ENCODE results near the gene RPL10. TPM values are rescaled to one million over a fixed set of nuclear protein-coding genes. Genes with fewer than 3 reads are reported as not detected.
"Not testable (repeated sequence)": the region's sequence is repeated elsewhere in the genome, so short reads cannot be mapped to it uniquely, and the experiment has no call there.

The RPL10 gene
- total RNA-seq, 1 donor from 2014 or later = 2,020 TPM

DNA sequence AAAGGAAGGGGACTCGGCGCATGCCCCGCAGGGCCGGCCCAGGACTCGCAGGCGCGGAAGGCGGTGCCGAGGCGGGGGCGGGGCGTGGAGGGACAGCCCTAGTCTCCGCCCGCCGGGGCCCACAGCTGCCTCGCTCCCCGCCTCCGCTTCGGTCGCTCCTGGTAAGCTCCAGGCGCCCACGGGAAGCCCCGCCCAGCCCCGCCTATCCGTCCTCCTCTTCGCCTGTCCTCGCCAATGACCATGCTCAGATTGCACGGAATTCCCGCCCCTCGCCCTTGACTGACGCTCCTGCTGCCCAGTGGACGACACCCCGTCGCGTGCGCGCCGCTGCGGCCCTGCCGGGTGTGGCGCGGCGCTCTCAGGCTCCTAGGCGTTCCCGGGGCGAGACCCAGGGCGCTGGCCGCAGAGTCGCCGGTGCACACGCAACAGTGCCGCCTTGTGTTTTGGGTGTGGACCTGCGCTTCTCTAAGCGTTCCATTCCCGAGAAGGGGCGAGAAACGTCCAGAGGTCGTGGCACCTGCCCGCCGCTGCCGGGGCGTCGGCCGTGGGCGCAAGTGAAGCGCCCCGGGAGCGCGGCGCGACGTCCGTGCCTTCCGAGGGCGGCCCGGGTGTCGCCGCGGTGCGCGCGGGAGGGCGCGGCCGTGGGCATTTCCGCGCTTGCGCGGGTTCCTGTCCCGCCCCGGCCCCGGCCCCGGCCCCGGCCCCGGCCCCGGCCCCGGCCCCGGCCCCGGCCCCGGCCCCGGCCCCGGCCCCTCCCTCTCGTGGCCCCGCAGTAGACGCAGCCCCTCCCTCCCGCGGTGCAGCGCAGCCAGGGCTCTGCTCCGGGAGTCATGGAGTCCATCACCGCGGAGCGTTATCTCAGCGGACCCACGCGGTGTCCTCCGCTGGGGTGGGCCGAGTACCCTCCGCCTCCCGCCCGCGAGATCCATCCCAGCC lies 8.1 kb upstream of the RPL10 start:
- DNase-seq; intact Hi-C loops (cut with DNase I): not testable (repeated sequence)
- peak; percentile 88 for ATAC-seq (ENCODE audit: poor library complexity)

DNA sequence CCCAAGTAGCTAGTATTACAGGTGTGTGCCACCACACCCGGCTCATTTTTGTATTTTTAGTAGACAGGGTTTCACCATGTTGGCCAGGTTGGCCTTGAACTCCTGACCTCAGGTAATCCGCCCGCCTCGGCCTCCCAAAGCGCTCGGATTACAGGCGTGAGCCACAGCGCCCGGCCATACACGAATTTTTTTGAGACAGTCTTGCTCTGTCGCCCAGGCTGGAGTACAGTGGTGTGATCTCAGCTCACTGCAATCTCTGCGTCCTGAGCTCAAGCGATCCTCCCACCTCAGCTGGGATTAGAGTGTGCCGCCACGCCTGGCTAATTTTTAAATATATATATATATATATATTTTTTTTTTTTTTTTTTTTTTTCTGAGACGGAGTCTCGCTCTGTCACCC lies 1.8 kb upstream of the RPL10 start:
- ATAC-seq (ENCODE audit: poor library complexity); DNase-seq; intact Hi-C loops (cut with DNase I): not testable (repeated sequence)

DNA sequence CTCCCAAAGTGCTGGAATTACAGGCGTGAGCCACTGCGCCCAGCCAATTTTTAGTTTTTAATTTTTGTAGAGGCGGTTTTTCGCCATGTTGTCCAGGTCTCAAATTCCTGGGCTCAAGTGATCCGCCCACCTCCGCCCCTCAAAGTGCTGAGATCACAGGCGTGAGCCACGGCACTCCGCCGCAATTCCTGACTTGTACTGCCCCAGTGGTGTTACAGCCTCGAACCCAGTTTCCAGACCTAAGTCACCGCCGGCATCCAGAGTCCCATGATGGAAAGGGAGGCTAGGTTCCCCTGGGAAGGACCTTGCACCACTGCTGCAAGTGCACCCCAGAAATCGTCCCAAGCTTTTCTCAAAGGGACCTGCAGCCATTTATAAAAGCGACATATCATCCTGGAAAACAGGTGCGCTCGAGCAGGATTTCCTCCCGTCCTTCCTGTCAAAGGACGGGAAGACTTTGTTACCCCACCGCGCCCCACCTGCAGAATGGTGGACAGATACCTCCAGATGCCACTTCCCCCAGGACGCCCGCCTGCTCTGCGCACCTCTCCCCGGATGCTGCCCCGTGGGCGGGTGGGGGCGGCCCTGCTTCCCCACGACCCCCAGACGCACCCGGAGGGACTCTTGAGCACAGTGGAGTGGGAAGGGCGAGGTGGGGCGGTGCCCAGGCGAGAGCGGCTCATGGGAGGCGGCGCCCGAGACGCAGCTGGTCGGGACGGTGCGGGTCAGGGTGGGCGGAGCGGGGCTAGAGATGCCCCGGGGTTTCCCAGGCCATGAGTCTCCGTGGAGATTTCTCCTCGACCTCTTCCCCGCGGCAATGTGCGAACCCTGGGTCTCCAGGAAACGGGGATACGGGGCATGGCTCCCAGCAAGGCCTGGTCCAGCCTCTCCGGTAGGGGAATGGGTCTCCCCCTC lies 947 bp upstream of the RPL10 start:
- intact Hi-C loops (cut with DNase I) = no loop called here
- ATAC-seq (ENCODE audit: poor library complexity) (peak; percentile 82), DNase-seq (peak; percentile 86)

DNA sequence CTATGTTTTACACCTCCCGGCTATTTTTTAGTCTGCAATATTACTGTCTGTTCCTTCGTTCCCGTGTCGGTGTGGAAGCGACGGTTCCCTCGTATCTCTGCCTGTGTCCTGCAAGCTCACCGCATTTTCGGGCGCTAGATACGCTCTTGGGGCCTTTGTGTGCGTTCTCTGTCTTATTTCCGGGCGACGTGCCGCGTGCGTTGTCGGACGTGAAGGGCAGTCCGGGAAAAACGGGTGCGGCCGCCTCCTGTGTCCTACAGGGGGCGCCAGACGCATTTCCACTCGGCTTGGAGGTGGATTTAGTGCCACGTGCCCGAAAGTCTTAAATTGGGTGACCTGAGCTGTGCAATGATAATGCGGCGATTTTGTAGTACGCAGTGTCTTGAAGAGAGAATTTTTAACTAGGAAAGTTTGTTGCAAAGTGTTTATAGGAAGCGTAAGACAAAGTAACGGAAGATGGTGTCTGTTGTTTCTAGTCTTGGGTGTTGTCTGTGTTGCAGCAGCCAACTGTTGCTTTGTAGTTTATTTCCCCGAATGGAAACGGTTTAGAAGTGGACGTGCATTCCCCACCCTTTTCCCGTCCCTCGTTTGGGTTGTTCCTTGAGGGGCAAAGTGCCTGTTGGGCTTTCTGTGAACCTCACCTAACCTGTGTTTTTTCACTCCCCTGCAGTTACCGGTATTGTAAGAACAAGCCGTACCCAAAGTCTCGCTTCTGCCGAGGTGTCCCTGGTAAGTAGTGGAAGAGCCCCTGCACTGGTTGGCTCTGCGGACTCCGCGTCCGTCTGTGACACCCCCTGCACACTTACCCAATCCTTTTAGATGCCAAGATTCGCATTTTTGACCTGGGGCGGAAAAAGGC lies 720 bp downstream of the RPL10 start:
- DNase-seq = peak; percentile 92
- peak; percentile 71 for ATAC-seq (ENCODE audit: poor library complexity)
- intact Hi-C loops (cut with DNase I) = no loop called here

DNA sequence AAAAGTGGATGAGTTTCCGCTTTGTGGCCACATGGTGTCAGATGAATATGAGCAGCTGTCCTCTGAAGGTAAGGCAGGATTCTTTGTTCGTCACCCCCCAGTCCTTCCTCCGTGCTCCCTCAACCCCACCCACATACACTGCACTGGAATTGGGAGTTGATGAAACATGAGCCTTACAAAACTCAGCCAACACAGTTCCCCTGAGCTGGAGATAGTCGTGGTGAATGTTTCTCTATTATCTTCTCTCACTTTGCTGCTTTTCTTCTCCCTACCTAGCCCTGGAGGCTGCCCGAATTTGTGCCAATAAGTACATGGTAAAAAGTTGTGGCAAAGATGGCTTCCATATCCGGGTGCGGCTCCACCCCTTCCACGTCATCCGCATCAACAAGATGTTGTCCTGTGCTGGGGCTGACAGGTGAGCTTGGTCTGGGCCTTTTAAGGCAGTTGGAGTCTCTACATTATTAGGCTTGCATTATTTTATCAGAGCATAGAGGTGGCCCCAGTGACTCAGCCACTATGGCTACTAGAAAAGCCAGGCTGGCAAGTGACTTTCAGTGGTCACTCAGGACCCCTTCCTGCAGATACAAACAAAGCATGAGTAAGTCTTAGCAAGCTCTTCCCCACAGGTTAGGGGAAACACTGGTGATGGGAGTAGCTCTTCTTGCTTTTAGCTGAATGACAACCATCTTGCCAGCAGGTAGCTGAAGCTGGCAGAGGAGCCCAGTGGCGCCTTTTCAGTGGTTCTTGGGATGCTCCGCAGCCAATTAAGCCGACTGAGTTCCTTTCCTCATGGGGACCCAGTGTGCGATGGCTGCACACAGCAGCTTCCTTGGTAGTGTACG lies 1.6 kb downstream of the RPL10 start:
- intact Hi-C loops (cut with DNase I) = loop anchor here (10.0 kb wide), 1 partner anchor 55 kb away; the partner anchor contains the start of gene PLXNA3
- ATAC-seq (ENCODE audit: poor library complexity) (no peak), DNase-seq (no peak)

DNA sequence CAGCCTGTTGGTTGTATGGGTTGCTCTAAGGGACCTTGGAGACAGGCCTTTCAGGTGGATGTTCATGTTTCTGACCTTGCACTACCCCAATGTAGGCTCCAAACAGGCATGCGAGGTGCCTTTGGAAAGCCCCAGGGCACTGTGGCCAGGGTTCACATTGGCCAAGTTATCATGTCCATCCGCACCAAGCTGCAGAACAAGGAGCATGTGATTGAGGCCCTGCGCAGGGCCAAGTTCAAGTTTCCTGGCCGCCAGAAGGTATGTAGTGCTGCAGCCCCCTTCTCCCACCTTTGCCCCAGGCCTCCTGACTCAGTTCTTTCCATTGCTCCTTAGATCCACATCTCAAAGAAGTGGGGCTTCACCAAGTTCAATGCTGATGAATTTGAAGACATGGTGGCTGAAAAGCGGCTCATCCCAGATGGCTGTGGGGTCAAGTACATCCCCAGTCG lies 2.2 kb downstream of the RPL10 start:
- not testable (repeated sequence) for DNase-seq; ATAC-seq (ENCODE audit: poor library complexity)
- intact Hi-C loops (cut with DNase I) = loop anchor here (10.0 kb wide), 1 partner anchor 54 kb away; the partner anchor contains the start of gene PLXNA3

DNA sequence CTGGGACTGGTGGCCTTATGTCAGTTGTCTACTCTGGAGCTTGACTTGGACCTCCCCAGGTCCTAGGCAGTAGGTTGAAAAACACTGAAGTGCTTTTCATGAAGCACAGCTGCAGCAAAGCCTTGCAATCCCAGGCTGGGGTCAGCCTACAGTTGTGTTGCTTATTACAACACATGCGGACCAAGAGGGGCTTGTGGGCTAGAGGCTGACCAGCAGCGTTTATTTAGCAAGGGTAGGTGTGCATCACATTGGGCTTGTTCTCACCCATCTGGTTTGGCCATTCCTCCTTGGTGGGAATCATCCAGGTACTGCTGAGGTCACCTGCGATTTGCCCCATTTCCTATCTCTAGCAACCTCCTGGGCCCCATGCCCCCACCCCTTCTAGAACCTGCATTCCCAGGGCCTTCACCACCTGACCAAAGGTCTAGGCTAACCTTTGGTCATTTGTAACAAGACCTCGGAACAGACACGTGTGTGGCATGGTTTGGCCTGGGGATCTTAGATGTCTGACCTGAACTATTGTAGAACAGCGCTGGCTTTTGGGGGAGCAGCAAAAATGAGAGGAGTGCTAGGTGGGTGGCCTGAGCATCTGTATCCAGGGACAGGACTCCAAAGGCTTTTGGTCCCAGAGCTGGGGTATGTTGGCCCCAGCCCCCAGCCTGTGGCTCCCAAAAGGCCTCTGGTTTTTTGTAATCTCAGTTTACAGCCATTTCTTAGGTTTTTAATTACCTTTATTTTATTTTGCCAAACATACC lies 3.0 kb downstream of the RPL10 start:
- no peak for ATAC-seq (ENCODE audit: poor library complexity)
- DNase-seq = no peak
- intact Hi-C loops (cut with DNase I) = loop anchor here (10.0 kb wide), 1 partner anchor 54 kb away; the partner anchor contains the start of gene PLXNA3

DNA sequence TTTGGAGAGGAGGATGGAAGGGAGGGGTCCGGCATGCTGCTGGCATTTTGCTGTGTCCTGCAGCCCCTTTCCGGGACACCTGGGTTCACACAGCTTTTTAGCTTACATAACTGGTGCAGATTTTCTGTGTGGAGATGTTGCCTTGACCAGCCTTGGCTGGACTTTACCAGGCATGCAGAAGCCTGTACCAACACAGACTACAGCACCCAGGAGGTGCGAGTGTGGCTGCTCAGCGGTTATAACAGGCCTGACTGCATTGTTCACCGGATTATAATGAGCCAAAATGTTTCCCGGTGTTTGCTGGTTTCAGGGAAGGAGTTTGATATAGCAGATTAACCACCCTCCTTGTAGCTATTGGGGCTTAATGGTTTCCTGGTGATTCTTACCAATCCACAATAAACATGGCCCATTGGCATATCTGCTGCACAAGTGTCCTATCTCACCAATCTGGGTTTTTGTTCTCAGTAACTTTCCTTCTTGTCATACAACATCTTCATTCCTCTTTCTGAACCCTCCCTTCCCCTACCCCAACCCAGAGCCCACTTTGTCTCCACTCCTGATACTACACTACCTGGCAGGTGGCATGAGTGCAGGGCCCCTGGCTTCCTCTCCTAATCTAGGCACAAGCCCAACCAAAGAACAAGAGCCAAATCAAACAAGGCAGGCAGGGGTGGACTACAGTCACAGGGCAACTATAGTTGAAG lies 3.9 kb downstream of the RPL10 start:
- ATAC-seq (ENCODE audit: poor library complexity) = no peak
- no peak for DNase-seq
- intact Hi-C loops (cut with DNase I) = loop anchor here (10.0 kb wide), 1 partner anchor 53 kb away; the partner anchor contains the start of gene PLXNA3

DNA sequence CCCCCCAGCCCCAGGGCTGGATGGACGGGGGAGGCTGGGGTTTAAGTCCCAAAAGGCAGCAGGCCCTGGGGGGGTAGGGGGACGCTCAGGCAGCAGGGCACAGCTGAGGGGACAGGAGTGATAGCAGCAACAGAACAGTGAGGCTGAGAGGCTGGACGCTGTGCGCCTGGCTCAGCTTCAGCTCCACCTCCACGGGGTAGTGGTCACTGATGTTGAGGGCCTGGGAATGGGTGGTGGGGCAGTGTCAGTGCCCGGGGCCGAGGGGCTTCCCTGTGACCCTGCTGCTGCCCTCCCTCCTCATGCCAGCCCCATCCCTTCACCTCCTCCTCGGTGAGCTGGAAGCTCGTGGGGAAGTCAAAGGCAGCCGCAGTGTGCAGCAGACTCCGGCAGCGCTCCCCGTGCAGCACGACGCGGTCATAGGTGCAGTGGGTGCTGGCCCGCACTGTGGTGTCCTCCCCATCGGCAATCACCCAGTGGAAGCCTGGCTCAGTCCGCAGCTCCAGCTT lies 4.5 kb downstream of the RPL10 start:
- intact Hi-C loops (cut with DNase I) = loop anchor here (10.0 kb wide), 1 partner anchor 52 kb away; the partner anchor contains the start of gene PLXNA3
- ATAC-seq (ENCODE audit: poor library complexity) (no peak), DNase-seq (no peak)

DNA sequence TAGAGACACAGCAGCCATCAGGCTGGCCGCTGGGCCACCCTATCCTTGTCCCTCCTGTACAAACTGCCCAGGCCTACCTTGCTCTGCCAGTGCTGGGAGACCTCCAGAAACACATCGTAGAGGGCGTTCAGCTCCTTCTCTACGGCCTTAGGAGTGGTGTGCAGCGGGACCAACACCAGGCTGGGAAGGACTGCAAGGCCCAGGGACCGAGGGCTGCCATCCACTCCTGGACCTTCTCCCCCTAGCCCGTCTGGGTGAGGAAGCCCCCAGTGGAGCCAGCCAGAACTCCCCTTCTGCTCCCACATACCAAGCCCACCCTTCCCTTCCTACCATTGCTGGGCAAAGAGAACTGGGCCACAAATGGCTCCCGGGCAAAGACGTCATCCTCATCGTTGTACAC lies 5.0 kb downstream of the RPL10 start:
- DNase-seq (no peak), ATAC-seq (ENCODE audit: poor library complexity) (no peak)
- intact Hi-C loops (cut with DNase I) = loop anchor here (10.0 kb wide), 1 partner anchor 52 kb away; the partner anchor contains the start of gene PLXNA3

DNA sequence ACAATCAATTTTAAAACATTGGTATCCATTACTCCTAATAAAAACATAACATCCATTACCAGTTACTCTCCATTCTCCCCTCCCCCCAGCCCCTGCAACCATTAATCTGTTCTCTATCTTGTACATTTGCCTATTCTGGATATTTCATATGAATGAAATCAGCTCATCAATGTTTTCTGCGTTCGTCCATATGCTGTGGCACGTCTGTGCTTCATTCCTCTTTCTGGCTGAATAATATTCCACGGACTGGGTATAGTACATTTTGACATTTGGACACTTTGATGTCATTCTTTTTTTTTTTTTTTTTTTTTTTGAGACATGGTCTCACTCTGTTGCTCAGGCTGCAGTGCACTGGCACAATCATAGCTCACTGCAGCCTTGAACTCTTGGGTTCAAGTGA lies 5.7 kb downstream of the RPL10 start:
- intact Hi-C loops (cut with DNase I) = loop anchor here (10.0 kb wide), 1 partner anchor 51 kb away; the partner anchor contains the start of gene PLXNA3
- no peak for DNase-seq
- no peak for ATAC-seq (ENCODE audit: poor library complexity)

DNA sequence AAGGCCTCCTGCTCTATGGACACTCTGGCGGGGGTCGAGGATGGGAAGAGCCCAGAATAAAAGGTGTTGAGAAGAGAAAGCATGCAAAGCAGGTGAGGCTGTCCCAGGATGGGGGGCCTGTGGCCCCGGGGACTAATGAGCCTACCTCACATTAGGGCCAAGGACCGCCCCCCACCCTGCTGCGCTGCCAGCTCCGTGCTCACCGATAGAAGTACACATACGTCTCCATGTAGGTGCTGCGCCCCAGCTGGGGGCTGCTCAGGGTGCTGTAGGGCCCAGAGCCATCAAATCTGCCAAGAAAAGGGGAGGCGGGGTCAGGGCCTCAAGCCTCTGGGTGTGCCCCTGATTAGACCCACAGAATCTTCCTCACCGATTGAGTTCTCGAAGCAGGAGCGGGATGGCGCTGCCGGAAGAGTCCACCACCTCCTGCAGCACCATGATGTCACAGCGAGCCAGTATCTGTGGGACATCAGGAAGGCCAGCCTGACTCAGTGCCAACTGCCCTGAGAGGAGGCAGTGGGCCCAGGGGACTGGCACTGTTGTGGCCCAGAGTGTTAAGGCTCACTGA lies 6.5 kb downstream of the RPL10 start:
- intact Hi-C loops (cut with DNase I) = loop anchor here (10.0 kb wide), 1 partner anchor 50 kb away; the partner anchor contains the start of gene PLXNA3
- no peak for DNase-seq
- ATAC-seq (ENCODE audit: poor library complexity) = no peak

DNA sequence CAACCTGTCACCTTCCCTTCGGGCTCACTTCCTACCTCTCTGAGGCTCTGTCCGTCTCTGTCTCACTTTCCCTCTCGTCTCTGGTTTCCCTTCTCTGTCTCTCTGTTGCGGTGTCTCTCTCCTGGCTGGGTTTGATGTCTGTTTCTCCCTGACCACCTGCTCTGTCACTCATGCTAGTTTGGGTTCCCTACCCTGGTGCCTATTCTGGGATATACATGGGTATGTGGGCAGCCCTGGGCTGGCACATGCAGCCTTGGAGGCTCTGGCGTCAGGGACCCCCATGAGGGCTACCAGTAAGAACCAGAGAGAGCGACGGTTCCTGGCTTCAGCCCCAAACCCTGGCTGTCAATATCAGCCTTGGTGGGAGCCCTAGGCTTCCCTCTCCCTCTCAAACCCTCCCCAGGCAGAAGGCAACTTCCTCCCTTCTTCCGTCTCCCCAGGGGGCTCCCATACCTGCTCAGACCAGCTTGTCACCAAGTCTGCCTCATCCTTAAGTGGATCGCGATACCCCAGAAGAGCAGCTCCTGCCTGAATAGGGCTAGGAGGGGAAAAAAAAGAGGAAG lies 10.6 kb downstream of the RPL10 start:
- DNase-seq (no peak), ATAC-seq (ENCODE audit: poor library complexity) (no peak)
- intact Hi-C loops (cut with DNase I) = loop anchor here (10.0 kb wide), 1 partner anchor 46 kb away; the partner anchor contains the start of gene PLXNA3

DNA sequence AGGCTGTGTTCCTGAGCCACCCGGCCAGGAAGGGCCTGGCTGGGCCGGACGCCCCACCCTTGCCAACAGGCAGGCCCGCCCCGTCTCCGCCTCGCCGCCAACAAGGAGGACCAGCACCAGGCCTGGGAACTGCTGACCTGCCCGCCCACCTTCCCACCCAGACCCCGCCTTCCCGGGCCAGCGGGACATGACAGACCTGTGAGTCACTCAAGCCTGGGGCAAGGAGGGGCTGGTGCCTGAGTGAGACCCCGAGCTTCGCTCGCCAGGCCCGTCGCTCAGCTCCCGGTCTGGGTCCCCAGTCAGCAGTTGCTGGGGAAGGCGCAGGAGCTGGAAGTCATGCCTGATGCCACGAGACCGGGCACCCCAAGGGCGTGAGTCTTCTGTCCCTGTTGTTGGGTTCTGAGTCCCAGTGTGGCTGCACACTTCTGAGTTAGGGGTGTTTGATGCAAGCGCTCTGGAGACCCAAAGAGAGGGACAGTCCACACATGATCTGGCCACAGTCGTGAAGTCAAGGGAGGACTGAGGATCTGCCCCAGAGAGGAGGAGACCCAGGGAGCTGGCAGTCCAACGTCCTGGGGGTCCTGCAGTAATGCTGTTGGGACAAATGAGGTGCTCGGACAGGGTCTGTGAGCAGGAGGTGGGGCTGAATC lies 11.2 kb downstream of the RPL10 start, which contains the start of gene DNASE1L1:
TSS of gene DNASE1L1 (minus strand) at position 33 of the 650 bp plus-strand sequence. CDS start 3,686 bp downstream, outside the sequence.
- peak; percentile 88 for DNase-seq
- intact Hi-C loops (cut with DNase I) = loop anchor here (10.0 kb wide), 1 partner anchor 45 kb away; the partner anchor contains the start of gene PLXNA3
- peak; percentile 54 for ATAC-seq (ENCODE audit: poor library complexity)

Measured in Right ventricle myocardium superior (tissue), 1 donor.